Glutamatergic neuron (in vitro differentiated cells): ENCODE data around the gene DCLK3. TPM values are rescaled to one million over a fixed set of nuclear protein-coding genes. Genes with fewer than 3 reads are reported as not detected.

Source experiments
- DNase-seq: peaks from one replicate; pipeline ENCODE4 v3.0.0; 2022
- H3K27ac Mint-ChIP-seq: one replicate; pipeline ENCODE4 v1.8.0; 2020; ENCODE audit warnings: mild to moderate bottlenecking, mixed read lengths, inconsistent platforms; ENCODE audit not compliant: unreplicated experiment
- H3K27me3 Mint-ChIP-seq: one replicate; pipeline ENCODE4 v1.8.0; 2020; ENCODE audit warnings: mild to moderate bottlenecking, moderate library complexity, mixed read lengths, inconsistent platforms; ENCODE audit not compliant: unreplicated experiment
- H3K36me3 Mint-ChIP-seq: one replicate; pipeline ENCODE4 v1.8.0; 2020; ENCODE audit warnings: mild to moderate bottlenecking, mixed read lengths, inconsistent platforms; ENCODE audit not compliant: unreplicated experiment
- H3K4me1 Mint-ChIP-seq: one replicate; pipeline ENCODE4 v1.8.0; 2020; ENCODE audit warnings: mild to moderate bottlenecking, low read depth, mixed read lengths, inconsistent platforms; ENCODE audit not compliant: unreplicated experiment
- H3K4me3 Mint-ChIP-seq: one replicate; pipeline ENCODE4 v1.8.0; 2020; ENCODE audit warnings: mild to moderate bottlenecking, mixed read lengths, inconsistent platforms; ENCODE audit not compliant: unreplicated experiment
- H3K9me3 Mint-ChIP-seq: one replicate; pipeline ENCODE4 v1.8.0; 2020; ENCODE audit warnings: mild to moderate bottlenecking, moderate library complexity, mixed read lengths, inconsistent platforms; ENCODE audit not compliant: unreplicated experiment
- total RNA-seq: library from RNA; stranded (reverse); fragmentation: NEBNext Ultra II Directional; extraction: Animal tissue kit (Norgen Biotek cat#: 25700); gene quantifications from one replicate; pipeline ENCODE4 v1.2.1, GENCODE V29; 2021; ENCODE audit not compliant: unreplicated experiment
- TF ChIP-seq, protein P1 (sequence below): fragments of 200-600 bp; sonication (generic); IDR thresholded peaks from one replicate; pipeline ENCODE4 v1.5.0; 2021; ENCODE audit not compliant: partially characterized antibody, unreplicated experiment

The DCLK3 gene
- total RNA-seq, 1 donor from 2014 or later: not detected

DNA sequence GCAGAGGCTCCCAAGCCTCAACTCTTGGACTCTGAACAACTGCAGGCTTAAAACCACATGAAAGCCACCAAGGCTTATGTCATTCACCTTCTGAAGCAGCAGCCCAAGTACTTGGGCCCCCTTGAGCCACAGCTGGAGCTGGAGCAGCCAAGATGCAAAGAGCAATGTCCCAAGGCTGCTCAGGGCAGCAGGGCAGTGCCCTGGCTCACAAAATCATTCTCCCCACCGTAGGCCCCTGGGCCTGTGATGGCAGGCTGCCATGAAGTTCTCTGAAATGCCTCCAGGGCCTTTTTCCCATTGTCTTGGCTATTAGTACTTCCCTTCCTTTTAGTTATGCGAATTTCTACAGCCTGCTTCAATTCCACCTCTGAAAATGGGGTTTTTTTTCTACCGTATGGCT is 83.4 kb downstream of the DCLK3 start:
- Mint-ChIP-seq H3K27ac (no peak overlapping the region), H3K4me1 (no peaks in the 10 kb centered on the region), H3K4me3 (no peak overlapping the region), H3K9me3 (peaks cover 7% of the 10 kb centered on the region), H3K36me3 (peaks cover 20% of the 10 kb centered on the region), H3K27me3 (peaks cover 4% of the 10 kb centered on the region)
- TF ChIP-seq, protein P1, sequence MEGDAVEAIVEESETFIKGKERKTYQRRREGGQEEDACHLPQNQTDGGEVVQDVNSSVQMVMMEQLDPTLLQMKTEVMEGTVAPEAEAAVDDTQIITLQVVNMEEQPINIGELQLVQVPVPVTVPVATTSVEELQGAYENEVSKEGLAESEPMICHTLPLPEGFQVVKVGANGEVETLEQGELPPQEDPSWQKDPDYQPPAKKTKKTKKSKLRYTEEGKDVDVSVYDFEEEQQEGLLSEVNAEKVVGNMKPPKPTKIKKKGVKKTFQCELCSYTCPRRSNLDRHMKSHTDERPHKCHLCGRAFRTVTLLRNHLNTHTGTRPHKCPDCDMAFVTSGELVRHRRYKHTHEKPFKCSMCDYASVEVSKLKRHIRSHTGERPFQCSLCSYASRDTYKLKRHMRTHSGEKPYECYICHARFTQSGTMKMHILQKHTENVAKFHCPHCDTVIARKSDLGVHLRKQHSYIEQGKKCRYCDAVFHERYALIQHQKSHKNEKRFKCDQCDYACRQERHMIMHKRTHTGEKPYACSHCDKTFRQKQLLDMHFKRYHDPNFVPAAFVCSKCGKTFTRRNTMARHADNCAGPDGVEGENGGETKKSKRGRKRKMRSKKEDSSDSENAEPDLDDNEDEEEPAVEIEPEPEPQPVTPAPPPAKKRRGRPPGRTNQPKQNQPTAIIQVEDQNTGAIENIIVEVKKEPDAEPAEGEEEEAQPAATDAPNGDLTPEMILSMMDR: no peak
- DNase-seq: no peak

DNA sequence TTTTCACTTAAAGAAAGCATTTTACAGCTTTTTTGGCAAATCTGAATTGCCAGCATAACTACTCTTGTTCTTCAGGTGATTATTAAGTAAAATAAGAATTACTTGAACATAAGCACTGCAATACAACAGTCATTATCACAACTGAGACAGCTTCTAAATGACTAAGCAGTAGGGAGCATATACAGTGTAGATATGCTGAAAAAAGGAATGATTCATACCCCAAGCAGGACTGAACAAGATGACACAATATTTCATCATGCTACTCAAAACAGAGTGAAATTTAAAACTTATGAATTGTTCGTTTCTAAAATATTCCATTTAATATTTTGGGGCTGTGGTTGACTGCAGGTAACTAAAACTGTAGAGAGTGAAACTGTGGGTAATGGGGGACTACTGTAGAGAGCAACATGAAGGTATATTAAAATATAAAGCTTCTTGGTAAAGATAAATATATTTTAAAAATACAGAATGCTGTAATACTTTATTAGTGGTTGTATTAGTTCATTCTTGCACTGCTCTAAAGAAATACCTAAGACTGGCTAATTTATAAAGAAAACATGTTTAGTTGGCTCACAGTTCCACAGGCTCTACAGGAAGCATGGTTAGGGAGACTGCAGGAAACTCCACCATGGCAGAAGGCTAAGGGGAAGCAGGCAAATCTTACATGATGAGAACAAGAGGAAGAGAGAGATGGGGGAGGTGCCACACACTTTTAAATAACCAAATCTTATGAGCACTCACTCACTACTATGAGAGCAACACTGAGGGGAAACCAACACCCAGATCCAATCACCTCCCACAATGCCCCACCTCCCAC is 84.8 kb downstream of the DCLK3 start:
- H3K4me3 Mint-ChIP-seq: no peak overlapping the region
- H3K36me3 Mint-ChIP-seq: peaks cover 20% of the 10 kb centered on the region
- TF ChIP-seq, protein P1: no peak
- peaks cover 7% of the 10 kb centered on the region for H3K9me3 Mint-ChIP-seq
- DNase-seq: no peak
- peaks cover 4% of the 10 kb centered on the region for H3K27me3 Mint-ChIP-seq
- H3K4me1 Mint-ChIP-seq: no peaks in the 10 kb centered on the region
- H3K27ac Mint-ChIP-seq: no peak overlapping the region

DNA sequence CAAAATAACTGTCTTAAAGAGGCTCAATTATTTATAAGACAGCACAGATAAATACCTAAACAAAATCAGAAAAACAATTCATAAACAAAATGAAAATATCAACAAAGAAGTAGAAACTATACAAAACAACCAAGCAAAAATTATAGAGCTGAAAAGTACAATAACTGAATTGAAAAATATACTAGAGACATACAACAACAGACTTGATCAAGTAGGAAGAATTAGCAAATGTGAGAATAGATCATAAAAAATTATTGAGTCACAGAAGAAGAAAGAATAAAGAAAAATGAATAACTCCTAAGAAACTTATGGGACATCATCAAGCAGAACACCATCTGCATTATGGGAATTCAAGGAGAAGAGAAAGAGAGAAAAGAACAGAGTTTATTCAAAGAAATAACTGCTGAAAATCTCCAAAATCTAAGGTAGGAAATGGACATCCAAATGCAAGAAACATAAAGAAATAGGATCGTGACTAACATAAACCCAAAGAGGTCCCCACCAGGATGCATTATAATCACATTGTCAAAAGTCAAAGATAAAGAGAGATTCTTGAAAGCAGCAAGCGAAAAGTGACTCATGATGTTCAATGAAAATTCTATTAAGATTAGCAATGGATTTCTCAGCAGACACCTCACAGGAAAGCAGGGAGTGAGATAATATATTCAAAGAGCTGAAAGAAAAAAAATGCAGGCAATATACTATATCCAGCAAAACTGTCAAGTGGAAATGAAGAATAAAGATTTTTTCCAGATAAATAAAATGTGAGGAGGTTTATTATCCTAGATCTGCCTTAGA is 85.9 kb downstream of the DCLK3 start:
- peaks cover 4% of the 10 kb centered on the region for H3K27me3 Mint-ChIP-seq
- H3K27ac Mint-ChIP-seq: no peak overlapping the region
- H3K9me3 Mint-ChIP-seq: peaks cover 7% of the 10 kb centered on the region
- DNase-seq: no peak
- peaks cover 20% of the 10 kb centered on the region for H3K36me3 Mint-ChIP-seq
- no peaks in the 10 kb centered on the region for H3K4me1 Mint-ChIP-seq
- TF ChIP-seq, protein P1: no peak
- no peak overlapping the region for H3K4me3 Mint-ChIP-seq

DNA sequence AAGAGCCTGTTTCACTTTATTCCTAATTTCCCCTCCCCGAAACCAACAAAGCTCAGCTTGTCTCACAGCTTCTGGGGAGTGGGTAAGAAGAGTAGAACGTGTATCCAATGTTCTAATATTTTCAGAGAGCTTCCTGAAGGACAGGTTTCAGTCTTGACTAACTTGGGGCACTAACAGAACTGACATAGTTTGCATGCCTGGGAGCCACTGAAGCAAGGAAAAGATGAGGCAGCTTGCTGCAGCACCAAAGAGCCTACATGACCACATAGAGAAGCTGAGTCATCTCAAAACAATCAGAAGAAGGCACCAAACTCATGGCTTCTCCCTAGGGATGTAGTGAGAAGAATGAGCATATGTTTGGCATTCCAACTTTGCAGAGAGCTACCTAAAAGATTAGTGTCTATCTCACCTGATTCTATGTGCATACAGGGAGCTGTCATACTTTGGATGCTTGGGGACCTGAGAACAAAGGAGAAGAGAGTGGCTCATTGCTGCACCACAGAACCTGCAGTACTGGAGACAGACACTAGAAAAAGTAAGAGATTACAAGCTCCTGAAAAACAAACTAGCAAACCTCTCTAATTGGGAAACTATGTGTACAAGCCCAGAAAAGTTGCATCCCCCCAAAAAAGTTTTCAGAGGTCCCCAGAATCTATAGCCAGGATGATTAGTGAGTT is 86.9 kb downstream of the DCLK3 start:
- no peak for DNase-seq
- Mint-ChIP-seq H3K4me3 (no peak overlapping the region), H3K4me1 (no peaks in the 10 kb centered on the region), H3K9me3 (peaks cover 9% of the 10 kb centered on the region), H3K36me3 (peaks cover 20% of the 10 kb centered on the region), H3K27me3 (peaks cover 5% of the 10 kb centered on the region), H3K27ac (no peak overlapping the region)
- TF ChIP-seq, protein P1: no peak
